LNCaP clone FGC (cell line): ENCODE results near the gene CILP.

ENCODE experiments used
- DNase-seq: peaks from one replicate; pipeline ENCODE4 v3.0.0-alpha.2; 2011; ENCODE audit warnings: low read depth
- H3K4me3 ChIP-seq: 2 replicates; pipeline ENCODE4 v1.5.1; 2011; ENCODE audit warnings: mild to moderate bottlenecking, low read depth, low read length, control low read depth
- TF ChIP-seq, protein P1 (sequence below): IDR thresholded peaks from 2 replicates; pipeline ENCODE4 v1.5.1; 2012; ENCODE audit warnings: mild to moderate bottlenecking; ENCODE audit not compliant: control insufficient read depth, insufficient read depth; ENCODE audit errors: extremely low read depth

Gene CILP

DNA sequence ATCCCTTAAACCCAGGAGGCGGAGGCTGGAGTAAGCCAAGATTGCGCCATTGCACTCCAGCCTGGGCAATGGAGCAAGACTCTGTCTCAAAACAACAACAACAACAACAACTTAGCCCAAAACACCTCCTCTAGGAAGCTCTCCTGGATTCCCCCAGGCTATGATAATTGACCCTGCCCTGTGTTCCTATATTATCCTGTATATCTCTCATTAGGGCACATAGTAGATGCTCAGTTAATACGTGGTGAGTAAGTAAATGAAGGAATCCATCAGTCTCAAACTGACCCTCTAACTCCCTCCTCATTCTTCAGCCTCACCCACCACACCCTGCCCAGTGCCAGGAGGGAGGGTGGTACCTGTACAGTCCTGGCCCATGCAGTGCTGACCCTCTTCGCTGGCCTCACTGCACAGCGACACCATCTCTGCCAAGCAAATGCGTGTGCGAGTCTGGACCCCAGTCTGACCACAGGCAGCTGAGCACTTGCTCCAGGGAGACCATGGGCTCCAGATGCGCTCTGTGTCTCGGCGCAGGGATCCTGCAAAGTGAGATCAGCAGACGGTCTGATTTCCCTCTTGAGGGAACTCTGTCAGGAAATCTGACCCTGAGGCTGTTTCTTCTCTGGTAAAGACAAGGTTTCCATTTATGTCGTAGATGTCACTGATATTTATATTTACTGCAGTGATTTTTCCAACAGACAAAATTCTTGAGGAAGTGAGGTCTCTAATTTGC lies 6.2 kb downstream of the CILP start:
- no peak for DNase-seq
- no peak overlapping the region for H3K4me3 ChIP-seq
- TF ChIP-seq, protein P1, sequence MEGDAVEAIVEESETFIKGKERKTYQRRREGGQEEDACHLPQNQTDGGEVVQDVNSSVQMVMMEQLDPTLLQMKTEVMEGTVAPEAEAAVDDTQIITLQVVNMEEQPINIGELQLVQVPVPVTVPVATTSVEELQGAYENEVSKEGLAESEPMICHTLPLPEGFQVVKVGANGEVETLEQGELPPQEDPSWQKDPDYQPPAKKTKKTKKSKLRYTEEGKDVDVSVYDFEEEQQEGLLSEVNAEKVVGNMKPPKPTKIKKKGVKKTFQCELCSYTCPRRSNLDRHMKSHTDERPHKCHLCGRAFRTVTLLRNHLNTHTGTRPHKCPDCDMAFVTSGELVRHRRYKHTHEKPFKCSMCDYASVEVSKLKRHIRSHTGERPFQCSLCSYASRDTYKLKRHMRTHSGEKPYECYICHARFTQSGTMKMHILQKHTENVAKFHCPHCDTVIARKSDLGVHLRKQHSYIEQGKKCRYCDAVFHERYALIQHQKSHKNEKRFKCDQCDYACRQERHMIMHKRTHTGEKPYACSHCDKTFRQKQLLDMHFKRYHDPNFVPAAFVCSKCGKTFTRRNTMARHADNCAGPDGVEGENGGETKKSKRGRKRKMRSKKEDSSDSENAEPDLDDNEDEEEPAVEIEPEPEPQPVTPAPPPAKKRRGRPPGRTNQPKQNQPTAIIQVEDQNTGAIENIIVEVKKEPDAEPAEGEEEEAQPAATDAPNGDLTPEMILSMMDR: no peak

DNA sequence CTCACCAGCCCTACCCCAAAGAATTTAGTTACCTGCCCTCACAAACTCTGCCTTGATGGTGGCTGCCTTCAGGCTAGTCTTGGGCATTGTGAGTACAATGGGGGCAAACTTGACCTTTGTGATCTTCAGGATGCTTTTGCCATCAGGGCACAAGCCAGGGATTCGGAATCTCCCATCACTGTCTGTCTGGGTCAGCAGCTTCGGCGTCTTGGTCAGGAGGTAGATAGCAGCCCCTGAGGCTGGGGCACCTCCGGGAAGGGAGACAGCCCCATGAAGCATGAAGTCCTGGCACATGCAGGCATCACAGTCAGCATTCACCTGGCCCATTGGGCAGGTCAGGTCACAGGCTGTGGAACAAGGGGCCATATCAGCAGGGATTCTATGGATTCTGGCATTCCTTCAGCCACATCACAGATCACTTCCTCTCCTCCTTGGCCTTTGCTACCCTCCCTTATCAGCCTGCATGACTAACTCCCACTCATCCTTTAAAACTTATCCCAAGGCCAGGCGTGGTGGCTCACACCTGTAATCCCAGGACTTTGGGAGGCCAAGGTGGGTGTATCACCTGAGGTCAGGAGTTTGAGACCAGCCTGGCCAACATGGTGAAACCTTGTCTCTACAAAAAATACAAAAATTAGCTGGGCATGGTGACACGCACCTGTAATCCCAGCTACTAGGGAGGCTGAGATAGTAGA lies 6.9 kb downstream of the CILP start:
- DNase-seq: no peak
- no peak overlapping the region for H3K4me3 ChIP-seq
- TF ChIP-seq, protein P1: no peak

GRCh38 chr15:65201918-65202317 lies 9.4 kb downstream of the CILP start:
- H3K4me3 ChIP-seq: no peak overlapping the region
- TF ChIP-seq, protein P1: no peak
- DNase-seq: no peak

- DNase-seq: no peak
- H3K4me3 ChIP-seq: no peak overlapping the region
- TF ChIP-seq, protein P1: no peak
Measured at GRCh38 chr15:65198571-65198970, 12.7 kb downstream of the CILP start.

DNA sequence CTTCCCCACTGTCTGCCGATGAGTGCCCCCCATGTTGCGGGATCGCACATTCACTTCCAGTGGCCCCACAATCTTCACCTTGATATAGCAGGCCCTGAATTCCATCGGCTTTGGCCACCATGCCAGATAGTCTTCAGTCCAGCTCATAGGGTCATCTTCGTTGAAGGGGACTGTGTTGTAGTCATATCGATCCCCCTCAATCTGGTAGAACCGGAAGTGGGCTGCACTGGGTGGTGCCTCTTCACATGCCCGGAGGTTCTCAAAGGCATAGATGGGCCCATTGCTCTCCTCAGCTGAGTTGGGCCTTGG lies 14.0 kb downstream of the CILP start:
- H3K4me3 ChIP-seq: no peak overlapping the region
- no peak for DNase-seq
- TF ChIP-seq, protein P1: no peak

DNA sequence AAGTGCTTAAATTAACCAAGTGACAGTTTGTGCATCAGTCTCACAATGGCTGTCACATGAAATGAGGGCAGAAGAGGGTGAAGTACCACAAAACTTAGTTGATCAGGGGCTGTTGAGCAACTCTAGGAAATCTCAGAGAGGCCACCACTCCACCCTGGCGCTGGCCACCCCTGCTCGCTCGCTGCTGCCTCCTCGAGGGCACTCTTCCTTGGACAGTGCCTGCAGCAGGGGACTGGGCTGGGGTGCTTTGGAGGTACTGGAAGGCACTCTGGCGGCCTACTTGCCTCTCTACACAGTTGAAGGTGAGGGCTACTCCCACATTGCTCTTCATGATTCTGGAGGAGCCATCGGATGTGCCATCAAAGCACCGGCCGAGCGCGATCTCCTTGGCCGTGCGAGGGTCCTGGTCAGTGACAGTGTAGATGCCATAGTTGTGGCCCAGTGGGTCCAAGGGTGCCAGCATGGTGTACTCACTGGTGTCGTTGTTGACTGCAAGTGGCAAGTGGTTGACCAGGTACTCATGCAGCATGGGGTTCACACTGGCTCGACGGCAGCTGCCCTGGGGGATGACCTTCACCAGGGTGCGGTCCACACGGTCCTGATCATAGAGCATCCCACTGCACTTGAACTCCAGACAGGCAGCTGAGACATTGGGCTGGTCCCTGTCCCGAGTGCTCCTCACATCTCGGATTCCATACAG lies 14.5 kb downstream of the CILP start:
- H3K4me3 ChIP-seq: no peak overlapping the region
- TF ChIP-seq, protein P1: no peak
- no peak for DNase-seq

DNA sequence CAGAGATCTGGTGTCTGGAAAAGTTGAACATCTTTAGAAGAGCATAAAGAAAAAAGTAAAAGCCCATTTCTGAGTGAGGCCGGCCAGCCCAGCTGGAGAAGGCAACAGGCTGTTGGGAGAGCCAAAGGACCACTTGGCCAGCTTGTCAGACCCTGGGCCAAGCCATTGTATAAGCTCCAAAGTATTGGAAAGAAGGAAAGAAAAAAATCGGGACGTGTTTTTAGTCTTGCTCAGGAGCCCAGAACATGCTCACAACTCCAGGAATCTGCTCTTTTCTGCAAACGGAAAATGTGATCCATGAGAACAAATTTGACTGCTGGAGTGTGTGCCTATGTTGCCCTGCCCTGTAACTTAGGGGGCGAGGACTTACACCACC lies 15.7 kb downstream of the CILP start:
- TF ChIP-seq, protein P1: no peak
- no peak overlapping the region for H3K4me3 ChIP-seq
- DNase-seq: no peak
